Lower lobe of right lung (tissue), 2 donors: ENCODE data around the gene TRPV4. TPM values are rescaled to one million over a fixed set of nuclear protein-coding genes. Genes with fewer than 3 reads are reported as not detected.

ENCODE experiments used
- ATAC-seq, 2 donors: fragments of 200-7000 bp; cut with Tn5 transposase; one replicate each; pipeline ENCODE4 v1.9.1; 2020 to 2022; ENCODE audit warnings: mild to moderate bottlenecking in 2 of 2, moderate library complexity in 2 of 2
- DNase-seq: peaks from one replicate; pipeline ENCODE4 v3.0.0-alpha.2; 2020
- H3K27ac ChIP-seq: fragments of 200-600 bp; one replicate; pipeline ENCODE4 v1.8.0; 2022
- H3K27me3 ChIP-seq: fragments of 200-600 bp; one replicate; pipeline ENCODE4 v1.8.0; 2022; ENCODE audit warnings: low read depth
- H3K36me3 ChIP-seq: fragments of 200-600 bp; one replicate; pipeline ENCODE4 v1.8.0; 2022; ENCODE audit warnings: mild to moderate bottlenecking
- H3K4me1 ChIP-seq: fragments of 200-600 bp; one replicate; pipeline ENCODE4 v1.8.0; 2022
- H3K4me3 ChIP-seq: fragments of 200-600 bp; one replicate; pipeline ENCODE4 v1.8.0; 2022; ENCODE audit warnings: mild to moderate bottlenecking
- H3K9me3 ChIP-seq: fragments of 200-600 bp; one replicate; pipeline ENCODE4 v1.8.0; 2022
- intact Hi-C: fragments of 100-400 bp; cut with DNase I; formaldehyde crosslinking; loops from one replicate; pipeline ENCODE4 v1.11.0; 2022
- long read RNA-seq: library from polyadenylated mRNA; unstranded; transcript quantifications from one replicate; pipeline ENCODE4 v2.0.0, GENCODE V29; 2021
- total RNA-seq: library from RNA; stranded (reverse); fragmentation: NEBNext Ultra II Directional; extraction: Animal tissue kit (Norgen Biotek cat#: 25700); gene quantifications from one replicate; pipeline ENCODE4 v1.2.1, GENCODE V29; 2021
- TF ChIP-seq, protein P1 (sequence below): fragments of 200-600 bp; IDR thresholded peaks from one replicate; pipeline ENCODE4 v1.8.0; 2022; ENCODE audit warnings: antibody characterized with exemption, mild to moderate bottlenecking
- donor health status: DM: no; HTN: yes; CAD: no; lungs with severe emphysema.

Gene TRPV4
- 7.7 TPM for total RNA-seq
- long read RNA-seq, partial matches to known transcripts, result 5 of 14 reads
- long read RNA-seq, other reads (novel, unspliced or antisense), result 5 of 14 reads

DNA sequence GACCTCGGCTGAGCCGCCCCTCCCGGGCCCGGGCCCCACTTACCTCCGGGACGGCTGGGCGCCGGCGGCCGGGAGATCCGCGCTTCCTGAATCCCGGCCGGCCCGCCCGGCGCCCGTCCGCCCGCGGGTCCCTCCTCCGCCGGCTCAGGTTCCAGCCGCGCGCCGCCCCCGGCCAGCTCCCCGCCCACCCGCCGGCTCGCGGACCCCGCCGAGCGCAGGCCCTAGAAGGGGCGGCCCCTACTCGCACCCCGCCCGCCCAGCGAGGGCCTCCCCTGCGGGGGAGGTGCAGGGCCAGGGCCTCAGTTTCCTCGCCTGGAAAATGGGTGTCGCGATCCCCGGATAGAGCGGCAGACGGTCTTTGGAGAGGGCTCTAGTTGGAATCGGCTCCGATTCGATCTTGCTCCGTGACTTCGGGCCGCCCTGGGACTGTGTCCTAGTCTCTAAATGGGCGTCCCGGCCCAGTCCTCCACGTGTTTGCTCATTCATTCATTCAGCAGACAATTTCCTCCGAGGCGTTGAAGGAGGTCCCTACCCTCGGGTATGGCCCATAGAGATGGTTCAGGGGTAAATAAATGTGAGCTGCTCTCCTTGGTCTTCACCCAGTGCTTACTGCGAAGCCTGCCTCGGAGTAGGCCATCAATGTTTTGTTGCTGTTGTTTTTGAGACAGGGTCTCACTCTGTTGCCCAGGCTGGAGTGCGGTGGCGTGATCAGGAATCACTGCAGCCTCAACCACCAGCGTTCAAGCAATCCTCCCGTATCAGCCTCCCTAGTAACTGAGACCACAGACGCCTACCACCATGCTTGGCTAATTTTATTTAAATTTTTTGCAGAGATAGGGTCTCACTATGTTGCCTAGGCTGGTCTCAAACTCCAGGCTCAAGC is at the start of gene TRPV4:
Gene TRPV4, minus strand, starts transcription at position 92 of the 883 bp plus-strand sequence. CDS start 18,602 bp downstream, outside the sequence.
- DNase-seq (no peak), ATAC-seq (peak; percentile 51 to 61)
- peaks cover 26% of the 10 kb centered on the region for H3K27me3 ChIP-seq
- peak within 1 kb of the TSS; percentile 47 for H3K4me3 ChIP-seq
- no peaks in the 10 kb centered on the region for H3K9me3 ChIP-seq
- peaks cover 4% of the 10 kb centered on the region for H3K4me1 ChIP-seq
- TF ChIP-seq, protein P1, sequence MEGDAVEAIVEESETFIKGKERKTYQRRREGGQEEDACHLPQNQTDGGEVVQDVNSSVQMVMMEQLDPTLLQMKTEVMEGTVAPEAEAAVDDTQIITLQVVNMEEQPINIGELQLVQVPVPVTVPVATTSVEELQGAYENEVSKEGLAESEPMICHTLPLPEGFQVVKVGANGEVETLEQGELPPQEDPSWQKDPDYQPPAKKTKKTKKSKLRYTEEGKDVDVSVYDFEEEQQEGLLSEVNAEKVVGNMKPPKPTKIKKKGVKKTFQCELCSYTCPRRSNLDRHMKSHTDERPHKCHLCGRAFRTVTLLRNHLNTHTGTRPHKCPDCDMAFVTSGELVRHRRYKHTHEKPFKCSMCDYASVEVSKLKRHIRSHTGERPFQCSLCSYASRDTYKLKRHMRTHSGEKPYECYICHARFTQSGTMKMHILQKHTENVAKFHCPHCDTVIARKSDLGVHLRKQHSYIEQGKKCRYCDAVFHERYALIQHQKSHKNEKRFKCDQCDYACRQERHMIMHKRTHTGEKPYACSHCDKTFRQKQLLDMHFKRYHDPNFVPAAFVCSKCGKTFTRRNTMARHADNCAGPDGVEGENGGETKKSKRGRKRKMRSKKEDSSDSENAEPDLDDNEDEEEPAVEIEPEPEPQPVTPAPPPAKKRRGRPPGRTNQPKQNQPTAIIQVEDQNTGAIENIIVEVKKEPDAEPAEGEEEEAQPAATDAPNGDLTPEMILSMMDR, result no peak
- no peaks in the 10 kb centered on the region for H3K36me3 ChIP-seq
- intact Hi-C loops, result no loop called here
- H3K27ac ChIP-seq, result no peak within 1 kb of the TSS

DNA sequence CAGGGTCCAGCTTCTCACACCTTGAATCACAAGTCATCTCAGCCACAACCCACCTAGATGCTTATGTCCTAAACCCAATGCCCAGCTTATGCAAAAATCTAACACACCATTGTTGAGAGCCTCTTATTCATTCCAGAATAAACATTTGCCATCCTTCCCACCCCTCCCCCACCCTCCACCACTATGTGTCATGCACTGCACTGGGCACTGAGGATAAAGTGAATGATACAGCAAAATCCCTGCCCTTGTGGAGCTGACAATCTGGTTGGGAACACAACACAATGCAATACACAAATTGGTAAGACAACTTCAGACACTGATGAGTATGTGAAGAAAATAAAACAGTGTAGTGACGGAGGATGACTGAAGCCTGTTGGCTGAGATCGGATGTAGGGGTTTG is 48.6 kb upstream of the TRPV4 start:
- Histone ChIP-seq H3K9me3 (no peaks in the 10 kb centered on the region), H3K4me3 (no peak overlapping the region), H3K27me3 (no peaks in the 10 kb centered on the region), H3K36me3 (no peaks in the 10 kb centered on the region), H3K27ac (no peak overlapping the region), H3K4me1 (peaks cover 32% of the 10 kb centered on the region)
- intact Hi-C loops, result no loop called here
- no peak for ATAC-seq
- TF ChIP-seq, protein P1, result no peak
- DNase-seq, result no peak

DNA sequence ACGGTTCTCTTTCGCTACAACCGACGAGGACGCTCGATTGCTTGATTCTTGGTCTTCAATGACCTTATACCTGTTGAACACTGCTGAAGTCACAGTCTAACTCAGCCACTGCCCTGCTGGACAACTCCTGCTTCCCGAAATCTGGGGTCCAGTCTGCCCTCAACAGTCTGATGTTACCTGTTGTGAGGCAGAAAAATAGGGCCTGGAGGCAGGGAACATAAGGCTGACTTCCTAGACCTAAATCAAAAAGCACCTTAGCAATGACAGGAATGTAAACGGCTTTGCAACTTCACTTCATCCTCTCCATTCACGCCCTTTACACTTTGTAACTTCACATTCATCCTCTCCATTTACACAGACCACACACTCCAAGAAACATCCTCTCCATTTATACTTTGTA is 47.7 kb upstream of the TRPV4 start:
- no peaks in the 10 kb centered on the region for H3K9me3 ChIP-seq
- DNase-seq (no peak), ATAC-seq (peak; percentile 1 to 3)
- H3K4me3 ChIP-seq, result peak overlapping the region; percentile 78
- intact Hi-C loops, result no loop called here
- H3K27ac ChIP-seq, result peak overlapping the region; percentile 89
- TF ChIP-seq, protein P1, result no peak
- H3K36me3 ChIP-seq, result no peaks in the 10 kb centered on the region
- H3K27me3 ChIP-seq, result no peaks in the 10 kb centered on the region
- peaks cover 39% of the 10 kb centered on the region for H3K4me1 ChIP-seq

DNA sequence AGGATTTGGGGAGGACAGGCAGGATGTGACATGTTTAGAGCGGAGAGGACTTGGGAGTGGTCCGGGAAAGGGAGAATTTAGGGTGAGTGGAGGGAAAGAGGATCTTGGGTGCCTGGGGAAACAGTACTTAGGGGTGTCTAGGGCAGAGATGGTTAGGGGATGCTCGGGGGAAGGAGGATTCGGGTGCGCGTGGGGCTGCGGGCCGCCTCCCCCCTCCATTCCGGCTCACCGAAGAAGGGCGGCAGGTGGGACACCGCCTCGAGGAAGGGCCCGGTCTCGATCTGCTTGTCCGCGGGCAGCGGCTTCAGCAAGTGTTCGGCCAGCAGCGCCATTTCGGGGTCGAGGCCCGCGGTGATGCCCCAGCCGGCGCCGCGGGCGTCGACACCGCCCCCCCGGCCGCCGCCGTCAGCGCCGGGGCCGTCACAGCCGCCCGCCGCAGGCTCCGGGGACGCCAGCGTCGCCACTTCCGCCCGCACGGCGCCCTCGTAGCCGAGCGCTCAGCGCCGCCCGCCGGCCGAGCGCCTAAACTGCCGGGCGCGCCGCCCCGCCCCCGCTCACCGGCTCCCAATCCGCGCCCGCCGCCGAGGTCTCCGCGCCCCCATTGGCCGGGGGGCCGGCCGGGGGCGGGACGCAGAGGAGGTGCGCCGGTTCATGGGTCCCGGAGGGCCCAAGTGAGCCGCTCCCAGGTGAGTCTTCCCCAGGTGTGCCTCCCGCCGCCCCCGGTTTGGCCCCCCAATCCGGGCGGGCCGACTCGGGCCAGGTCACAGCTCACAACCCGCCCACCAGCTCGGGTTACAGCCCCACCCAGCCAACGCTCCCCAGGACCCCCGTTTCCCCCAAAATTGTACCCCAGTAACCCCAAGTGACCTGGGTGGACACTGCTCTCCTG is 47.1 kb upstream of the TRPV4 start, which contains the start of gene GLTP:
Gene GLTP, minus strand, starts transcription at position 499 of the 889 bp plus-strand sequence. Its CDS starts 167 bp downstream, at position 332.
- TF ChIP-seq, protein P1, result peak; percentile 52
- Histone ChIP-seq H3K36me3 (no peaks in the 10 kb centered on the region), H3K27me3 (no peaks in the 10 kb centered on the region), H3K27ac (peak within 1 kb of the TSS; percentile 89), H3K4me1 (peaks cover 43% of the 10 kb centered on the region), H3K9me3 (no peaks in the 10 kb centered on the region), H3K4me3 (peak within 1 kb of the TSS; percentile 78)
- DNase-seq (peak; percentile 91), ATAC-seq (peak; percentile 97 to 98)
- intact Hi-C loops, result no loop called here

DNA sequence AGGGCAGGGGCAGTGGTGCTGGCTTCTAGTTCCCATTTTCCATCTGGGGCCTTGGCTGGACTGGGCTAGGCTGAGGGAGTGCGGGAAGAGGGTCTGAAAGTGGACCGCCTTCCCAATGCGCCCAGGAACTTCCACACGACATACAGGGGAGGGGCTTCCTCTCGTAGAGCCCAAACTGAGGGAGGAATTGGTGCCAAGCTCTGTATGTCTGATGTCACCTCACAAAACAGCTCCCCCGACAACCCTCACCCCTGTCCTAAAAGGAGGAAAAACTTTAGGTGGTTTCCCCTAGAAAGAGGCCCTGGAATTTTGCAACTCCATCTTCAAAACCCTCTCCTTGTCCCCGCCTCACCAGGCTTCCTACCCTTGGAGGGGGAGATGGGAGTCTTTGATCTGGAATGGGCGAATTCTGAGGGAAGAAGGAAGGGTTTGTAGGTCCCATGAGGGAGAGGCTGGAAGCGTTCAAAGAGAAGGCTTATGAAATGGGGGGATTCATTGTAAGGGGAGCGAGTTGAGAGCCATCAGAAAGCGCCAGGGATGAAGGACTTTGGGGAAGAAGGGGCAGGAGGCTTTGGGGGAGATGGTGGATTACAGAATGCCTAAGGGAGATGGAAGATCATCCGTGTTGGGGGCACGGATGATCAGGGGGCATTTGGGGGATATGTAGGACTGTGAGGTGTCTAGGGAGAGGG is 46.3 kb upstream of the TRPV4 start:
- intact Hi-C loops, result no loop called here

More for the DNA sequence above, 46.3 kb upstream of the TRPV4 start:
- peak overlapping the region; percentile 78 for H3K4me3 ChIP-seq
- H3K36me3 ChIP-seq, result no peaks in the 10 kb centered on the region
- DNase-seq (no peak), ATAC-seq (peak; percentile 3 to 40)
- H3K9me3 ChIP-seq, result no peaks in the 10 kb centered on the region
- peak overlapping the region; percentile 89 for H3K27ac ChIP-seq
- TF ChIP-seq, protein P1, result no peak
- no peaks in the 10 kb centered on the region for H3K27me3 ChIP-seq
- peaks cover 43% of the 10 kb centered on the region for H3K4me1 ChIP-seq
